OCI-M2 (cell line): Measurements from ENCODE around the gene ETHE1.
"Not testable (repeated sequence)": the region's sequence is repeated elsewhere in the genome, so short reads cannot be mapped to it uniquely, and the experiment has no call there.

Source experiments
- DNase-seq: peaks from one replicate; lab custom pipeline; 2025; ENCODE audit not compliant: unreplicated experiment; lab: John Stamatoyannopoulos, UW

Gene ETHE1

DNA sequence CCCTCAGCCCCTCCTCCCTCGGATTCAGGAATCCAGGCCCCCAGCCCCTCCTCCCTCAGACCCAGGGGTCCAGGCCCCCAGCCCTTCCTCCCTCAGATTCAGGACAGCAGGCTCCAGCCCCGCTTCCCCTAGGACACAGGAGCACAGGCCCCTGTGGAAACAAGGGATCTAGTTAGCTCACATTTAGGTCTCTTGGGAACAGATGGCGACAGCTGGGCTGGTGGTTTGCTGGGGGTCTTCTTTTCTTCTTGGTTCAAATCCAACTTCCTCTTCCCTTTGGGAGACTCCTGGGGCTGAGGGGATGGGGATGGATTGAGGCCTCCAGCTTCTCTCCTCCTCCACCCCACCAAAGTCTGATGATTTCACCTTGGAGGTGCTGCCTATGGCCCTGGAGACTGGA, 25.6 kb upstream of the ETHE1 start:
- no peak for DNase-seq

GRCh38 chr19:43552198-43552450, 25.1 kb upstream of the ETHE1 start:
- no peak for DNase-seq

DNA sequence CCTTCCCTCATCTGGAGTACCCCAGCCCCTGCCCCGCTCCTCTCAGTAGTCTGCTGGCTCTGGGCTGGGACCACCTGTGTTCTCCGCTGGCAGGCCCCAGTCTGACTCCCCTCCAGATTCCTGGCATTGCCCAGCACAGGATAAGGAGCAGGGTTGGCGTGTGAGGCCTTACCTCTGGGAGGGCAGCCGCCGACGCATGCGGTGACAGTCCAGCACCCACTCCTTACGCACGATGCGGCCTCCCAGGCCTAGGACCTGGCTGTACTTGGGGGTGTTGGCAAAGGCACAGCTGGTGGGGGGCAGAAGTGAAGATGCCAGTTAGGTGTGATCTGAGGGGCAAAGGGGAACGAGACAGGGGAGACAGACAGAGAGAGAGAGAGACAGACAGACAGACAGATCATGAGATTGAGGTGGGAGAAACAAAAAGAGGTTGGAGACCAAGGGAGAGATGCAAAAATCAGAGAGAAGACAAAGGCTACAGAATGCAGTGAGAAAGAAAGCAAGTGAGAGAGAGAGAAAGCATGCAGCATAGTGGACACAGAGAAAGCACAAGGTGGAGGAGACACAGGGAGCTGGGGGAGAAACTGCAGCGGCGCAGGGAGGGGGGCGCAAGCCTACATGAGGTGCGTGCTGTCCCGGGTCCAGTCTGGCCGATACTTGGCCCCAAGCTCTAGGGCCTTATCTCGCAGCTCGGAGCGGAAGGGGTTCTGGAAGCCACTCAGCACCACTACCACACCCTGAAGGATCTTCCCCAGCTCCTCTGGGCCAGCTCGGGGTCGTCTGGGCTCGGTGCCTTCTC, 24.6 kb upstream of the ETHE1 start:
- DNase-seq: no peak

DNA sequence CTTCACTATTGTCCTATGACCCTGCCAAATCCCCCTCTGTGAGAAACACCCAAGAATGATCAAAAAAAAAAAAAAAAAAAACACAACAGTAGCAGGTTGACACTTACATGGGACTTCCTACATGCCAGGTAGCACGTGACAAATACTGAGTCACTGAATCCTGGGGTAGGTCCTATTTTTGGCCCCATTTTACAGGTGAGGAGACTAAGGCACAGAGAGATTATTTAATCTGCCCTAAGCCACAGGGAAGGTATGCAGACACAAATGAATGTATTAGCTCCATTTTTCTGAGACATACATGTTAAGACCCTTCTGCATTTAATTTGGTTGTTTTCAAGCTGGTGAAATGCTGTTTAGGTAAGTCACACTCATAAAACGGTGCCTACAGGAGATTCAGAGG, 21.7 kb upstream of the ETHE1 start:
- no peak for DNase-seq

GRCh38 chr19:43547926-43548325, 20.9 kb upstream of the ETHE1 start:
- not testable (repeated sequence) for DNase-seq

- DNase-seq: no peak
Measured at GRCh38 chr19:43546581-43546980, 19.6 kb upstream of the ETHE1 start.

DNA sequence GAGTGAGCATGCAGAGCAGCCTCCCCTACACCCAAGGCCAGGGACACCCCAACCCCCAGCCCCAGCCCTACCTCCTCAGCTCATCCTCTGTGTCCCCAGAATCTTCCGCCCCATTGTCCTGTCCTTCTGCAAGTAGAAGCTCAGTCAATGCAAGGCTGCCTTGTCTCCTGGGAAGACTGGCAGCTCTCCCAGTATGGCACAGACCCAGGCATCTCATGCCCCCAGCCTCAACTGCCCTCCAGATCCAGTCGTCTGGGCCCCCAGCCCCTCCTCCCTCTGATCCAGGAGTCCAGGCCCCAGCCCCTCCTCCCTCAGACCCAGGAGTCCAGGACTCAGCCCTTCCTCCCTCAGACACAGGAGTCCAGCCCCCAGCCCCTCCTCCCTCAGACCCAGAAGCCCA, 19.0 kb upstream of the ETHE1 start:
- DNase-seq: no peak

DNA sequence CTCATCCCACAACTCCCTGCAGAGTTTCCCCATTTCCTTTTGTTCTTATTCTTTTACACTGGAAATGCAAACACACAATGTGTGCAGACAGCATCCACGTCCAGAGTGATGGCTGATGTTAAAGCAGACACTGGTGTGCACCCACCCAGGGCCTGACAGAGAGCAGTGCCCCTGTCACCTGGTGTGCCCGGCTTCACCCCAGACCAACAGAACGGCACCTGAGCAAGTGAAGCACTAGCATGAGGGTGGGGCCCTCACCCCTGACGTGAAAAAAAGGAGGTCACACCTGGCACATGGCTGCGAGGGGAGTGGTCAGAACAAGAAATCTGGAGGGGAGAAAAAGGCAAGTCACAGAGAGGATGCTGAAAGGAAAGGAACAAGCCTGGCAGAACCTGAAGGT, 18.3 kb upstream of the ETHE1 start:
- DNase-seq: no peak

GRCh38 chr19:43544077-43544476, 17.1 kb upstream of the ETHE1 start:
- no peak for DNase-seq

DNA sequence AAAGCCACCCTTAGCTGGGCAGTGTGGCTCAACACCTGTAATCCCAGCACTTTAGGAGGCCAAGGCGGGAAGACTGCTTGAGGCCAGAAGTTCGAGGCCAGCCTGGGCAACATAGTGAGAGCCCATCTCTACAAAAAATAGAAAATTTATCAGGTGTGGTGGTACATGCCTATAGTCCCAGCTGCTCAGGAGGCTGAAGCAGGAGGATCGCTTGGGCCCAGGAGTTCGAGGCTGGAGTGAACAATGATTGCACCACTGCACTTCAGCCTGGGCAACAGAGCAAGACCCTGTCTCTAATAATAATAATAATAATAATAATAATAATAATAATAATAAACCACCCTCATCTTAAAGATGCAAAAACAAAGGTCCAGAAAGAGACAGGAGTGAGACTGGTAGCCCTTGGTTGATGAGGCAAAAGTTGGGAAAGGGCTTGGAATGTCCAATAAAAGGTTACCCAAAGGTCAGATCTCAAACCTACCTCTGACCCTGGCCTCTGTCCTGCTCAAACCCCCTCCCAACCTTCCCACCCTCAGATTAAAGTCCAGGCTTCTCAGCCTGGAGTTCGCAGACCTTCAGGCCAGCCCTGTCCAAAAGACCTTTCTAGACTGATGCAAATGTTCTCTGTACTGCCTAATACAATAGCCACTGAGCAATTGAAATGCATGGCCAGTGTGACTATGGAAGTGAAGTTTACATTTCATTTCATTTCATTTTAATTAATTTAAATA, 15.1 kb upstream of the ETHE1 start:
- no peak for DNase-seq

- no peak for DNase-seq
Measured at GRCh38 chr19:43540381-43540780, 13.4 kb upstream of the ETHE1 start.

GRCh38 chr19:43538922-43539321, 11.9 kb upstream of the ETHE1 start:
- no peak for DNase-seq

DNA sequence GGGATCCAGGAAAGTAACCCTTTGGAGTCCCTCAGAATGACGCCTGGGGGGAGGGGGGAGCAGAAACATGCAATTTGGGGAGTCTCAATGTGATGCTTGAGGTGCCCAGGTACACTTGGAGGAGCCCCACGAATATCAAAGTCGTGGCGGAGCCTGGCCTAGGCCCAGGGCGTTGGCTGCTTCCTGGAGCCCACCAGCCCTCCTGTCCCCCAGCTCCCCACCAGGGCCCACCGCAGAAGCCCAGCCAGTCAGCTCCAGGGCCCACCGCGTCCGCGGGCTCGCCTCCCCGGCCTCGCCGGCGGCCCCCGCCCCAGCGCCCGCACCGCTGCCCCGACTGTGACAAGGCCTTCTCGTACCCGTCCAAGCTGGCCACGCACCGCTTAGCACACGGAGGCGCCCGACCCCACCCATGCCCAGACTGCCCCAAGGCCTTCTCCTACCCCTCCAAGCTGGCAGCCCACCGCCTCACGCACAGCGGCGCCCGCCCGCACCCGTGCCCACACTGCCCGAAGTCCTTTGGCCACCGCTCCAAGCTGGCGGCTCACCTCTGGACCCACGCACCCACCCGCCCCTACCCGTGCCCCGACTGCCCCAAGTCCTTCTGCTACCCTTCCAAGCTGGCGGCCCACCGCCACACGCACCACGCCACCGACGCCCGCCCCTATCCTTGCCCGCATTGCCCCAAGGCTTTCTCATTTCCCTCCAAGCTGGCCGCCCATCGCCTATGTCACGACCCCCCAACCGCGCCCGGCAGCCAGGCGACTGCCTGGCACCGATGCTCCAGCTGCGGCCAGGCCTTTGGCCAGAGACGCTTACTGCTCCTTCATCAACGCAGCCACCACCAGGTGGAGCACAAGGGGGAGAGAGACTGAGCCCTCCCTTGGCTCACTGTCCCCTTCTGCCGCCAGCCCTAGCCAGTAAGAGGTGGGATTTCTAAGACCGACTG, 8.1 kb upstream of the ETHE1 start:
- DNase-seq: no peak

DNA sequence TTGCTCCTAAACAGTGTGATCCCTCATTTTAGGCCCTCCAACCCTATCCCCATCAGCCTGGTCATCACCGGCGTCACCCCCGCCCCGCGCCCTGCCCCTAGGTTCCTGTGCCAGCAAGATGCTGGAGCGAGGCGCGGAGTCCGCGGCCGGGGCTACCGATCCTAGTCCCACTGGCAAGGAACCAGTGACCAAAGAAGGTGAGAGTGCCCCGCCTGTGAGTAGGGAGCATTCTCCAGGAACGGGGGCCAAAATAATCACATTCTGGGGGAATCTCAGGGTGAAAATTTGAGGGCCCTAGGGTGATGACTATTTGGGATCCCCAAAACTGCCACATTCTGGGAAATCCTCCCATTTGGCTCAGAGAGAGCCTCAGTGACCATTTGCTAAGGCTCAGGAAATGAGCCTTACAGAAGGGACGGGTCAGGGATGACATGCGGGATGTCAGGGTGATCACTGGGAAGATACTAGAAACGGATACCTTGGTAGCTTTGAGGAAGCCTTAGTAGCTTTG, 7.4 kb upstream of the ETHE1 start:
- DNase-seq: no peak

DNA sequence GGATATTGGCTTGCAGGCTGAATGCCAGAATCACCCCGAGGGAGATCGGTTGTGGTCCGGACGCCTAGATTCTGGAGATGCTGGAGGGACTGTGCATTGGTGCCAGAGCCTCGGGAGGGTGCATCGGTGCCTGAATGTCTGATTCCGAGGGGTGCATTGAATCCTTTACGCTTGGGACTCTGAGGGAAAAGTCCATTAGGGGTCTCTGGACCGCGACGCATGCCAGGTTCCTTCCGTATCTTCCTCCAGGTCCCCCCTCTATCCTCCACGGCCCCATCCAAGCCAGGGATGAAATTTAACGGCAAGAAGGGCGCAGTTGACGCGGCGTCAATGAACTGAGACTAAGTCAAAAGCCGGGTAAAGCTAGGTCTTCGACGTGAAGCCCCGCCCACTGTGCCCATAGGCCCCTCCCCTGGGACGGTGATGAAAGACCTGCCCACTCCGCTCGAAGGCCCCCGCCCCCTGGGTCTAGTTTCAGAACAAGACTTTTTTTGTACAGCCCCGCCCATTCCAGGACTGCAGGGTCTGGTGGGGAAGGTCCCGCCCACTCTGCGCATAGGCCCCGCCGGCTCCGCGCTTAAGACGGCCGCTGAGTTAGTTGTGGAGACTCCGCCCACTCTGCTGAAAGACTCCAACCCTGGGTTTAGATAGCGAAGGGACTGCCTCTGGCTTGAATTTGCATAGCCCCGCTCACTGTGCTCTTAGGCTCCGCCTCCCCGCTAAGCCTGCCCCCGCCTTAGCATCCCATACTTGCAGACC, 6.7 kb upstream of the ETHE1 start:
- DNase-seq: peak; percentile 94

- DNase-seq: peak; percentile 52
Measured at GRCh38 chr19:43532962-43533545, 6.1 kb upstream of the ETHE1 start, which contains the start of gene ZNF575. ZNF575 (plus strand) TSS chr19:43533188; CDS start chr19:43534423, 1,235 bp downstream.

DNA sequence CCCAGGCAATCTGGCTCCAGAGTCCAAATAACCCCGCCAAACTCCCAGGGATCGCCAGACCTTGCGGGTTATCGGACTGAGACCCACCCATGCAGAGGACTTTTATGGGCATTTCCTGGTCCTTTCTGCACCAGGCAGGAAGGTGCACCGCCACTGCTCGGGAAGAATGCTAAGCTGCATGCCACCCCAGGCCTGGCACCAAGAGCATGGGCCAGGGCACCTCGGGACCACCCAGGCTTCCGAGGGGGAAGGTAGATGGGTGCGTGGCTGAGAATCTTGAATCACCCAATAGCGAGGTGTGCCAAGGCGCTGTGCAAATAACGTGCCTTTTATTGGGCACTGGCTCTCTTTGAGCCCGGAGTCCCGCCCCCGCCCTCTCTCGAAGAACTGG, 5.6 kb upstream of the ETHE1 start:
- DNase-seq: no peak

- DNase-seq: no peak
Measured at GRCh38 chr19:43527860-43528622, 1.0 kb upstream of the ETHE1 start.
